Hematopoietic multipotent progenitor cell treated with erythropoietin and hydrocortisone succinate and interleukin-3 and kit ligand, for 6 days (in vitro differentiated cells): ENCODE data around the gene CACNA2D3.
"Not testable (repeated sequence)": the region's sequence is repeated elsewhere in the genome, so short reads cannot be mapped to it uniquely, and the experiment has no call there.

Experiments
- DNase-seq: peaks from one replicate; pipeline ENCODE4 v3.0.0-alpha.2; 2015

The CACNA2D3 gene

DNA sequence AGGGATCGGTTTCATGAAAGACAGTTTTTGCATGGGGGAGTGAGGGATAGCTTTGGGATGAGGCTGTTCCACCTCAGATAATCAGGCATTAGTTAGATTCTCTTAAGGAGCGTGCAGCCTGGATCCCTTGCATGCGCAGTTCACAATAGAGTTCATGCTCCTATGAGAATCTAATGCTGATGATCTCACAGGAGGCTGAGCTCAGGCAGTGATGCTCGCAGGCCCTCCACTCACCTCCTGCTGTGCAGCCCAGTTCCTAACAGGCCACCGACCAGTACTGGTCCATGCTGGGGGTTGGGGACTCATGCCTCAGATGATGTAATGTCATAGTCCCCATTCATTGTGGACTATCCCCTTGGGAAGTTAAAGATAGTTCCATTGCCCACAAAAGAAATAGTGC, 255.8 kb downstream of the CACNA2D3 start:
- DNase-seq = no peak

DNA sequence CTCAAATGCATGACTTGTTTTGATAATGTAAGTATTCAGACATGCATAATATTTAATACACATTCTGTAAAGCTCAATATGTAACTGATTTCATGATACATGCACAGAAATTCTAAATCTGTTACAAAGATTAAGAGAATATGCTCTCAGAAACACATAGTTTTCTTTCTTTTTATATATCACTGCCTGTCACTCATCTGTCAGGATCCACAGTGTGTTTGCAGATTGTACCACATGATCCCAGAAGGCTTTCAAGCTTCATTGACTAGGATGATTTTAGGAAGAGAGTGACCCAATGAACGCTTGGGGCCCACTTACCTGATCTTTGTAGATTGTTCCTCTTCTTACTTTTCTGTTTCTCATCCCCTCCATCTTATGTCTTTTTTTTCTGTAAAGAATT, 261.9 kb downstream of the CACNA2D3 start:
- DNase-seq = no peak

GRCh38 chr3:54390582-54390981, 268.2 kb downstream of the CACNA2D3 start:
- no peak for DNase-seq

DNA sequence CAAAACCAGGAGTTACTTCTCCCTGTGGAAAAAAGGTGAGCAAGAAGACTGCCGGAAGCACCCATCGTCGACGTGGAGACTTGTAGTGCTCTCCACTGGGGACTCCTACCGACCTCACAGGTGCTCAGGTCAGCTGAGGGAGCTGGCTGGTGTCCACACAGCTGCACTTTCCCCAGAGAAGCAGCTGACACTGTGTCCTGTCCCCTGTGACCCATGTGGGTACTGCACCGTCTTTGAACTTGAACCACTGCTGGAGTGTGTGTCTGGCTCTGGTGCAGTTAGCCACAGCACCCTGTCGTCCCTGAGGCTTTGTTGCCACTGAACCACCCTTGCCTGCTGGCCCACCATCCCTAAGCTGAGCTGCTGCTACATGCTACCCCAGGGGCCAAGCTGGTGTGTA, 270.8 kb downstream of the CACNA2D3 start:
- DNase-seq = no peak

DNA sequence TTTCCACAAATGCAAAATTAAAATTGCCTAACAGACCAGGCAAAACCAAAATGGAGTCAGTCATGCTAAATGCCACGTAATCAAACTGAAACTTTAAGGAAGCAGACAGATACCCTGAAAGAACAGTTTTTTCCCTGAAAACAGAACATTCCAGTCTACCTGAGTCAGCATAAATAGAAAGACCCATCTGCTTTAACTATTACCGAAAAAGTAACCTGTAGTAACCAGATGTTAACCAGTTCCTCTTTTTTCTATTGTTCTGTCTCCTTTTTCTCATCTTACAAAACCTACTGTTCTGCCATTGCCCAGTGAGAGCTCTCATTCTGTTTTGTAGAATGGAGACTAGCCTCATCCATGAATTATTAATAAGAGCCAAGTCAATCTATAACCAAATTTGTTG, 286.0 kb downstream of the CACNA2D3 start:
- DNase-seq = no peak

GRCh38 chr3:54421943-54422342, 299.6 kb downstream of the CACNA2D3 start:
- DNase-seq = no peak

DNA sequence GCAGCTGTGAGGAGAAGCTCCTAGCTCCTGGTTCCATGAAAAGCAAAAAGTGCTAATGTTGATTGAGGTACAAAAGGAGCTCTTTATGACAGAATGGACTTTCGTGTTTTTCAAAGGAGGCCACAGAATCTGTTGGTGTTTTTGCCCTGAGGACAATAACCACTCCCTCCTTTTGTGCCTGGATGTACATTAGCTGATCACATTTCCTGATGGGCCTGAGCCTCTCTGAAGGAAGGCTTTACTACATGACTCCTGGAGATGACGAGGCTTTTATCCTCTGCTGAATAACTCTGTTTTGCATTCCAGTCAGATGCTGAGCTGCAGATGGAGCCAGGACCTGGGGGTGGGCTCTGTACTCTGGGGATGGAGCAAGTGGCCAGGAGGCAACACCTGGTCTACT, 301.9 kb downstream of the CACNA2D3 start:
- DNase-seq = no peak

DNA sequence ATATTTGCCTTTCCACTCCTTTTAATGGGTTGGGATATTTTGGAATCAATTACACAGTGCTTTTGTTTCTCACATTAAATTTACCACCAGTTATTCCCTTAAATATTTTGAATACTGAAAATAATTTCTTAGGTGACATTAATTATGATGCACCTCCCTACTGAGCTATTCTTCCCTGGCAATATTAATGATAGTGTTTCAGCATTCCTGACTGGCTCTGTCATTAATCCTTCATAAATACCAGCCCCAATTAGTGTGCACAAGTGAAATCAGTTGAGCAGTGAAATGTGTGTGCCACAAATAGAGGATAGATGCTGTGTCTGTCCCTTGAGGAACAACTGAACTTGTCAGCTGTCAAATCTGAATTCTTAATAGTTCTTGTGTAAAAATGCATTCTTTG, 304.0 kb downstream of the CACNA2D3 start:
- no peak for DNase-seq

DNA sequence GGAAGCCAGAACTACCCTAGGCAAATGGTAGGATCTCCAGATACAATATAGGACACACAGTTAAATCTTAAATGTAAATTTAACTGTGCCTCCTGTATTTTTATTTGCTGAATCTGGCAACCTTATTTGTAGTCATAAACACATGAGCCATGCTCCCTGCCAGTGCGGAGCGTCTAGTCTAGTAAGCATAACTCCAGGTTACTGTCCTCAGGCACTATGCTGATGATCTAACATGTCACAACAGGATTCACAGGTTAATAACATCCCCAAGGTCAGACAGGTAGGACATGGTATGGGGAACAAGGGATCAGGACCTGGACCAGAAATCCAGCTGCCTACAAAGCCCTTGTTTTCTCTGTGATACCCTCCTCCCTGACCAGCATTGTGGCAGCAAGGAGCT, 305.1 kb downstream of the CACNA2D3 start:
- no peak for DNase-seq

GRCh38 chr3:54427941-54428871, 305.9 kb downstream of the CACNA2D3 start:
- DNase-seq = peak; percentile 74

GRCh38 chr3:54432975-54433374, 310.6 kb downstream of the CACNA2D3 start:
- no peak for DNase-seq

DNA sequence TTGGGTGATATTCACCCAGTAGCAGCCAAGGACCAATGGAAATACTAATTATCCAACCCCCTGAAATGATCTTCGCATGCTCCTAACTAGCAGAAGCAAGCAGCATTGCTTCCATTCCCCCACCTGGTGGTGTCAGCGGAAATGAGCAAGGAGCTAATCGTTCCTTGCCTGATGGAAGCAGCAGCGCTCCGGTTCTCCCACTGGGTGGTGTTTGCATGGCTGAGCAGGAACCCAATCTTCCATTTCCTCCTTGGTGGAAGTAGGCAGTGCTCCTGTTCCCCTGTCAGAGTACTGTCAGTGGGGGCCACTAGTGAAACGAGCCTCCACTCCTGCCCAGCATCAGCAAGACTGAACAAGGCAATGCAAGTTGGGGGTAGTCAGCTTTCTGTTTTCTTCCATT, 311.5 kb downstream of the CACNA2D3 start:
- peak; percentile 18 for DNase-seq

GRCh38 chr3:54434756-54435155, 312.4 kb downstream of the CACNA2D3 start:
- no peak for DNase-seq

- DNase-seq = no peak
Measured at GRCh38 chr3:54437271-54437670, 314.9 kb downstream of the CACNA2D3 start.

DNA sequence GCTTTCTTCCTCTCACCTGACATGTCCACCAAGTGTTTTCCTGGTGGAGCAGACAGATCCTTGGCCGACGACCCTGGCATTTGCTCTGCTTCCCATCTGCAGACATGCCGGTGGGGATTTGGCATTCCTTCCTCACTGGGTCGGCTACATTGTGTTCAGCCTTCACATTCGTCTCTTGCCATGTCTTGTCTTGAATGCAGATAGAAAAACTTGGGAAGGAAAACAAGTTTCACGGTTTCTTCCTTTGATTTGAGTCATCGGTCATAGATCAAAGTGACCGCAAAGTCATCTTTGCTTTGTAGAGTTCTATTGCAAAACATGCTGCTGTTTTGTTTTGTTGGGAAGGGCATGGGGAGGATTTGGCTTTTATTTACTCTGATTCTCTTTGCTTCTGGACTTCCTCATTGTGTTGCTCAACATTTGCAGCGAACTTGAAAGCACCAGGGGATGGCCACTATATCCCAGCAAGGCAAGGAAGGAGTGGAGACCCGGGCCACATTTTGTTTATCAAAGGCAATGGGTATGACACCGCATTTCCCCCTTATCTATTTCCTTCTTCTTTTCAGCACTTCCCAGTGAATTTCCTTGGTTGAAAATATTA, 321.3 kb downstream of the CACNA2D3 start:
- no peak for DNase-seq

- no peak for DNase-seq
Measured at GRCh38 chr3:54445630-54446029, 323.3 kb downstream of the CACNA2D3 start.

GRCh38 chr3:54447427-54447826, 325.1 kb downstream of the CACNA2D3 start:
- DNase-seq = no peak

DNA sequence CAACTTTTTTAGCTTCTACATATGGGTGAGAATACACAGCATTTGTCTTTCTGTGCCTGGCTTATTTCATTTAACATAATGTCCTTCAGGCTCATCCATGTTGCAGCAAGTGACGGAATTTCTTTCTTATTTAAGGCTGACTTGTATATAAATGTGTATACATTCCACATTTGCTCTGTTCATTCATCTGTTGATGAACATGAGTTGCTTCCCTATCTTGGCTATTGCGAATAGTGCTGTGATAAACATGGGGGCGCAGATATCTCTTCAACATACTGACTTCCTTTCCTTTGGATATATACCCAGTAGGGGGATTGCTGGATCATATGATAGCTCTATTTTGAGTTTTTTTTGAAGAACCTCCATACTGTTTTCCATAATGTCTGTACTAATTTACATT, 332.5 kb downstream of the CACNA2D3 start:
- DNase-seq = no peak

GRCh38 chr3:54458357-54458756, 336.0 kb downstream of the CACNA2D3 start:
- no peak for DNase-seq

GRCh38 chr3:54464554-54464953, 342.2 kb downstream of the CACNA2D3 start:
- not testable (repeated sequence) for DNase-seq

DNA sequence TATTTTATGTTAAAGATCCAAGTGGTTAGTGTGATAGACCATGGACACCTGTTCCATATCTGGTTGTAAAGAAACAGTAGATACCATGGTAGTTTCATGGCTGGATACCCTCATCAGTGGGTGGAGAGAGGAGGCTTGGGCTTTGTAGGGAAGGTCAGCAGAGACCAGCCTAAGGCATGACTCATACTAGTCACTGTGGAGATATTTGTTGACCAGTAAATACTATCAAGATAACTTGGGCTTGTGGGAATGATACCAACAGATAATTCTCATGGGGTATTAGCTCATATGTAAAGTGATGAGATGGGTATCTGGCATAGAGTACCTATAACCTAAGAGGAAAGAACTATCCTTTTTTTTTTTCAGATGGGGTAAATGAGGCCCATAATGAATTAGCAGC, 354.5 kb downstream of the CACNA2D3 start:
- no peak for DNase-seq

GRCh38 chr3:54481606-54482365, 359.4 kb downstream of the CACNA2D3 start:
- DNase-seq = no peak

GRCh38 chr3:54484334-54484733, 362.0 kb downstream of the CACNA2D3 start:
- no peak for DNase-seq

- DNase-seq = no peak
Measured at GRCh38 chr3:54486317-54486716, 364.0 kb downstream of the CACNA2D3 start.
